IPS-20b (cell line): Measurements from ENCODE around the gene KRTAP27-1.

Experiments used
- H3K27ac ChIP-seq: one replicate; pipeline ENCODE4 v1.5.1; 2013; ENCODE audit warnings: low read length
- H3K27me3 ChIP-seq: 2 replicates; pipeline ENCODE4 v1.6.1; 2013; ENCODE audit warnings: mild to moderate bottlenecking, low read length, inconsistent platforms; ENCODE audit not compliant: insufficient read depth
- H3K36me3 ChIP-seq: 2 replicates; pipeline ENCODE4 v1.6.1; 2013; ENCODE audit warnings: low read depth, mild to moderate bottlenecking, inconsistent platforms, low read length, moderate library complexity; ENCODE audit not compliant: insufficient read depth
- H3K4me1 ChIP-seq: 2 replicates; pipeline ENCODE4 v1.6.1; 2013; ENCODE audit warnings: mild to moderate bottlenecking, control low read depth, inconsistent platforms, low read length, moderate library complexity; ENCODE audit not compliant: insufficient read depth
- H3K4me3 ChIP-seq: 2 replicates; pipeline ENCODE4 v1.5.1; 2013; ENCODE audit warnings: mild to moderate bottlenecking, low read length, inconsistent platforms
- H3K9ac ChIP-seq: 2 replicates; pipeline ENCODE4 v1.6.1; 2013; ENCODE audit warnings: low read depth, mild to moderate bottlenecking, inconsistent platforms, low read length, moderate library complexity
- H3K9me3 ChIP-seq: 2 replicates; pipeline ENCODE4 v1.6.1; 2013; ENCODE audit warnings: mild to moderate bottlenecking, low read depth, low read length, inconsistent platforms; ENCODE audit not compliant: insufficient read depth

Gene KRTAP27-1

GRCh38 chr21:30337772-30338171 lies 278 bp upstream of the KRTAP27-1 start:
- Histone ChIP-seq H3K4me1 (no peaks in the 10 kb centered on the region), H3K36me3 (no peaks in the 10 kb centered on the region), H3K9ac (no peak overlapping the region), H3K4me3 (no peak overlapping the region), H3K27me3 (no peaks in the 10 kb centered on the region), H3K9me3 (no peaks in the 10 kb centered on the region; the same call in 1 of the 2 replicates), H3K27ac (no peak overlapping the region)

- no peaks in the 10 kb centered on the region for H3K27me3 ChIP-seq
- H3K27ac ChIP-seq, result no peak overlapping the region
- H3K36me3 ChIP-seq, result no peaks in the 10 kb centered on the region
- no peak overlapping the region for H3K4me3 ChIP-seq
- H3K9me3 ChIP-seq, result no peaks in the 10 kb centered on the region; the same call in 1 of the 2 replicates
- no peaks in the 10 kb centered on the region for H3K4me1 ChIP-seq
- no peak overlapping the region for H3K9ac ChIP-seq
These were observed 898 bp downstream of the KRTAP27-1 start for GRCh38 chr21:30336596-30336995.

GRCh38 chr21:30333736-30334135 lies 3.8 kb downstream of the KRTAP27-1 start:
- no peaks in the 10 kb centered on the region for H3K36me3 ChIP-seq
- no peak overlapping the region for H3K27ac ChIP-seq
- no peaks in the 10 kb centered on the region for H3K4me1 ChIP-seq
- H3K27me3 ChIP-seq, result no peaks in the 10 kb centered on the region
- no peaks in the 10 kb centered on the region; the same call in 1 of the 2 replicates for H3K9me3 ChIP-seq
- no peak overlapping the region for H3K4me3 ChIP-seq
- no peak overlapping the region for H3K9ac ChIP-seq

DNA sequence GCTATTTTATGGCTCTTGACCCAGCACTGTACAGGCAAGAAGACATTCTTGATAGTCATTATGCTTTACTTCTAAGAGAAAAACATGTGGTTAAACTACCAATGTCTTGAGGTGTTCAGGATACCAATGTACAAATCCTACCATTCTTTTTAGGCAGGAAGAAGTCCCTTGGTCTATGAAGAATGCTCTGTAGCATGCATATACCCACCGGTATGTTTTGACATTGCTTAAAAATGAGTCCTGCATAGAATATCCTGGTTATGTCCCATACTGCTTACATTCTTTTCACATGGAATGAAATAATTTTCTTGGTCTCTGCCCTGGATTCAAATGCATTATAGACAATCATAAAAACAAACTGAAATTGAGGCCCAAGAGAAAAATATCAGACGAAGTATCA lies 4.8 kb downstream of the KRTAP27-1 start:
- no peak overlapping the region for H3K9ac ChIP-seq
- no peaks in the 10 kb centered on the region for H3K36me3 ChIP-seq
- H3K27ac ChIP-seq, result no peak overlapping the region
- H3K4me1 ChIP-seq, result no peaks in the 10 kb centered on the region
- H3K27me3 ChIP-seq, result no peaks in the 10 kb centered on the region
- H3K4me3 ChIP-seq, result no peak overlapping the region
- no peaks in the 10 kb centered on the region; the same call in 1 of the 2 replicates for H3K9me3 ChIP-seq

- no peak overlapping the region for H3K4me3 ChIP-seq
- H3K4me1 ChIP-seq, result no peaks in the 10 kb centered on the region
- no peaks in the 10 kb centered on the region for H3K27me3 ChIP-seq
- no peak overlapping the region for H3K9ac ChIP-seq
- H3K36me3 ChIP-seq, result no peaks in the 10 kb centered on the region
- peaks cover 7% of the 10 kb centered on the region for H3K9me3 ChIP-seq
- H3K27ac ChIP-seq, result no peak overlapping the region
These were observed 8.2 kb downstream of the KRTAP27-1 start for GRCh38 chr21:30329203-30329875.

DNA sequence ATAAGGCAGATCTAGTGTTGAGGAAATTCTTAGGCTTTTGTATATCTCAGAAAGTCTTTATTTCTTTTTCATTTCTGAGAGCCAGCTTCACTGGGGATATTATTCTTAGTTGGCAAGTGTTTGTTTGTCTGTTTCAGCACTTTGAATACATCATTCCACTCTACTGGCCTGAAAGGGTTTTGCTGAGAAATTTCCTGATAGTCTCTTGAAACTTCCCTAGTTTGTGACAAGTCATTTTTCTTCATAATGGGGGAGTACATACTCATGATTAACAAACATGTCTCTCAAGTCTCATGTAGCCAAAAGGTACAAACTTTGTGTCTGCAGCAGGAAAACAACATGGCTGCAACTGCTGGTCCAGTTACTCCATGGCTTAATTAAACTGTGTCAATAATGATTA lies 11.1 kb downstream of the KRTAP27-1 start:
- Histone ChIP-seq H3K27me3 (no peaks in the 10 kb centered on the region), H3K9me3 (peaks cover 7% of the 10 kb centered on the region; the same call in 1 of the 2 replicates), H3K4me3 (no peak overlapping the region), H3K27ac (no peak overlapping the region), H3K4me1 (no peaks in the 10 kb centered on the region), H3K9ac (no peak overlapping the region), H3K36me3 (no peaks in the 10 kb centered on the region)

GRCh38 chr21:30320215-30320614 lies 17.3 kb downstream of the KRTAP27-1 start, which contains the start of gene KRTAP26-1:
Gene KRTAP26-1 (minus strand): TSS chr21:30320315. CDS start chr21:30320035, 280 bp downstream.
- H3K27ac ChIP-seq, result no peak within 1 kb of the TSS
- no peaks in the 10 kb centered on the region for H3K9me3 ChIP-seq
- H3K4me1 ChIP-seq, result no peaks in the 10 kb centered on the region
- H3K9ac ChIP-seq, result no peak within 1 kb of the TSS
- H3K36me3 ChIP-seq, result no peaks in the 10 kb centered on the region
- H3K4me3 ChIP-seq, result no peak within 1 kb of the TSS
- no peaks in the 10 kb centered on the region for H3K27me3 ChIP-seq

GRCh38 chr21:30315701-30316100 lies 21.8 kb downstream of the KRTAP27-1 start:
- H3K9ac ChIP-seq, result no peak overlapping the region
- H3K4me3 ChIP-seq, result no peak overlapping the region
- H3K36me3 ChIP-seq, result no peaks in the 10 kb centered on the region
- H3K27ac ChIP-seq, result no peak overlapping the region
- H3K27me3 ChIP-seq, result no peaks in the 10 kb centered on the region
- no peaks in the 10 kb centered on the region for H3K4me1 ChIP-seq
- H3K9me3 ChIP-seq, result no peaks in the 10 kb centered on the region

- Histone ChIP-seq H3K9me3 (no peaks in the 10 kb centered on the region), H3K36me3 (no peaks in the 10 kb centered on the region), H3K27me3 (no peaks in the 10 kb centered on the region), H3K4me3 (no peak overlapping the region), H3K9ac (no peak overlapping the region), H3K4me1 (no peaks in the 10 kb centered on the region), H3K27ac (no peak overlapping the region)
These were observed 30.6 kb downstream of the KRTAP27-1 start for GRCh38 chr21:30306884-30307283.

- Histone ChIP-seq H3K9me3 (no peaks in the 10 kb centered on the region), H3K9ac (no peak overlapping the region), H3K27me3 (no peaks in the 10 kb centered on the region), H3K4me3 (no peak overlapping the region), H3K36me3 (no peaks in the 10 kb centered on the region), H3K27ac (no peak overlapping the region), H3K4me1 (no peaks in the 10 kb centered on the region)
These were observed 32.4 kb downstream of the KRTAP27-1 start for GRCh38 chr21:30305136-30305535.

GRCh38 chr21:30289215-30289614 lies 48.3 kb downstream of the KRTAP27-1 start, which contains the start of gene KRTAP25-1:
Gene KRTAP25-1 (minus strand): TSS chr21:30289514. CDS start chr21:30289490, 24 bp downstream.
- H3K4me1 ChIP-seq, result no peaks in the 10 kb centered on the region
- H3K27me3 ChIP-seq, result no peaks in the 10 kb centered on the region
- no peak within 1 kb of the TSS for H3K4me3 ChIP-seq
- H3K27ac ChIP-seq, result no peak within 1 kb of the TSS
- H3K36me3 ChIP-seq, result no peaks in the 10 kb centered on the region
- no peak within 1 kb of the TSS for H3K9ac ChIP-seq
- no peaks in the 10 kb centered on the region for H3K9me3 ChIP-seq
